GM19238 (cell line): ENCODE results near the gene STK10.

Experiments used
- DNase-seq: peaks from one replicate; pipeline ENCODE4 v3.0.0; 2011; ENCODE audit warnings: low spot score; ENCODE audit not compliant: insufficient read length

The STK10 gene

DNA sequence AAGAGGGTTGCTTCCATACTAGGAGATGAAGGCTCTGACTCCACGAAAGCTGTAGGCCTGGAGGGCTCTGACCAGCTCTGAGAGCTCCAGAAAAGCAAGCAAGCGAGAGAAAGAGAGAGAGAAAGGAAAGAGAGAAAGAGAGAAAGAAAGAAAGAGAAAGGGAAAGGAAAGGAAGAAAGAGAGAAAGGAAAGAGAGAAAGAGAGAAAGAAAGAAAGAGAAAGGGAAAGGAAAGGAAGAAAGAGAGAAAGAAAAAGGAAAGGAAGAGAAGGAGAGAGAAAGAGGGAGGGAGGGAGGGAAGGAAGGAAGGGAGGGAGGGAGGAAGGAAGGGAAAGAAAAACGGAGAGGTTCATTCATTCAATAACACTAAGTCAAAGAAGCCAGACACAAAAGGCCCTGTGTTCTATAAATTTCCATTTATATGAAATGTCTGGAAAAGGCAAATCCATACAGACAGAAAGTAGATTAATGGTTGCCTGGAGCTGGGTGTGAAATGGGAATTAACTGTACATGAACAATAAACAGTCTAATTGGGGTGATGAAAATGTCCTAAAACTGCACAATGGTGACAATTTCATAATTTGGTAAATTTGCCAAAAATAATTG, 1.8 kb upstream of the STK10 start:
- DNase-seq = no peak

DNA sequence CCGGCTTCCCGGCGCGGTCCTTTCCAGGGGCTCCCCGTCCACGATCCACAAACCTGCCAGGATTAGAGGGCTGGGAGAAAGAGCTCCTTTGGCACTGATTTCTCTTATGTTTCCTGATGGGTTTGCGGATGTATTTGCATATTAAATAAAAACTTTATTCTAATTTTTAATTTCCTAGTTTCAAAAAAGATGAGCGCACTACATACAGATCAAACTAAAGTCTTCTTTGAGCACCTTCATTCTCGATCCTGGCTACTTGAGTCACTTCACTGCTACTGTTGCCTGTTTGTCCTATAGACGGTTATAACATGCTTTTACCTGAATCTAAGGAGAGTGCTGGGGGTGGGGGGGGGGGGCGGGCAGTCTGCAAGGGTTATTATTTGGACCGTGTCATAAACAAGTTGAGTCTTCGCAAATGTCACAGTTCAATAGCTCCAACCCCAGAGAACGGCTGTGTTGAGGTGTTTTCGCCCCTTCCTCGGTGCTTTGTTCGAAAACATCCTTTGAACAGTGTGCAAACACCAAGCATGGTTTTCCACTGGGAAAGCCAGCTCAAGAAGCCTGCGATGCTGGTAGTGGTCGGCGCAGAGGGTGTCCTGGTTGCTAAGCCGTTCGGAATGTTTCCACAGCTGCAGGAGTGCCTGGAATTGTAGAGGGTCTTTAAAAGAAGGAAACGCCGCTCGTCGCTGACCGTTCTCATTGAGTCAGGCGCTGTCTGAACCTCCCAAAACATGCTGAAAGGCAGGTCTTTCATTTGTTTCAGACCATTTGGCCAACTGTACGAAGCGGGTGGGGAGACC, 1.1 kb upstream of the STK10 start:
- no peak for DNase-seq

DNA sequence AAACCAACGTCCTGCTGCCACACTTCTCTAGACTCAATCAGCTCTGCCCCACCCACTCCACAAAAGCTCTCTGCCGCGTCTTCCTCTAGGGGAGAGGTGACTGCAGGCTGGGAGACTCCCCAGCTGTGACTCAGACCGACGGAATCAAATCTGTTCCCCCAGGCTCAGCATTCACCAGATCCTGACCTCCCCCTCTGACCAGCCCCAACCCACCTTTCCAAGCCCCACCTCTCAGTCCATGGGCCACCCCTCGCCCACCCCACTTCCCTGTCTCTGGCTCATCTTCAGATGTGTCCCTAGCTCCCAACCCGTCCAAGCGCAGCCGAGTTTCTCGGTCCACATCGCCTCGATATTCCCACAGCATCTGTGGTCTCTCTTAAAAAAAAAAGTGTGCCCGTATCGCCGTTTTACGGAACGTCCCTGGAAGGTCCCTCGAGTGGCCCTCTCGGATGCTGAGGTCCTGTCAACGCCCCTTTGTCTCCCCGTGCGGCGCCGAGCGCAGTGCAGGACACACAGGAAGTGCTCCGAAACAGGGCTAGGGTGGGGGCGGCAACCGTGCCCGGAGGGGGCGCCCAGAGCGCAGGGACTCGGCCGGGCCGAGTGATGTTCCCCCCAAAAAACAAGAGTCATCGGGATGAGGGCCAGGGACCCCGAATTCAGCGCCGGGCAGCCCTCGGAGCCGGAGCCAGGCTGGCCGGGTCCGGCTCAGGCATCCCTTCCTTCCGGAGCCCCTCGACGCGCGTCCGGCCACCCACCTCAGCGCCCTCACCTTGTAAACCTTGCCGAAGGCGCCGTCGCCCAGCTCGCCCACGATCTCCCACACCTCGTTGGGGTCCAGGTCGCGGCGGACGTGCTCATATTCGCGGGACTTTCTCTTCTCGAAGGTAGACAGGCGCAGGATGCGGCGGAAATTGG, 649 bp downstream of the STK10 start:
- DNase-seq = no peak

DNA sequence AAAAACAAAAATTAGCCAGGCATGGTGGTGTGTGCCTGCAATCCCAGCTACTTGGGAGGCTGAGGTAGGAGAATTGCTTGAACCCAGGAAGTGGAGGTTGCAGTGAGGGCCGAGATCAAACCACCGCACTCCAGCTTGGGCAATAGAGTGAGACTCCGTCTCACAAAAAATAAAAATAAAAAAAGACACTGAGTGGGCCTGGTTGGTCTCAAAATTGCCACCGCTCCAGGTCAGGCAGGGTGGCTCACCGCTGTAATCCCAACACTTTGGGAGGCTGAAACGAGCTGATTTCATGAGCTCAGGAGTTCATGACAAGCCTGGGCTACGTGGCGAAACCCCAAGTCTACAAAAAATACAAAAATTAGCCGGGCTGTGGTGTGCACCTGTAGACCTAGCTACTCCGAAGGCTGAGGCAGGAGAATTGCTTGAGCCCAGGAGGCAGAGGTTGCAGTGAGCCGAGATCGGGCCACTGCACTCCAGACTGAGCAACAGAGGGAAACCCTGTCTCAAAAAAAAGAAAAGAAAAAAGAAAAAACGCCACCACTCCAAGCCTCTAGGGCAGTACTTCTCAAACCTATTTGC, 1.8 kb downstream of the STK10 start:
- no peak for DNase-seq

DNA sequence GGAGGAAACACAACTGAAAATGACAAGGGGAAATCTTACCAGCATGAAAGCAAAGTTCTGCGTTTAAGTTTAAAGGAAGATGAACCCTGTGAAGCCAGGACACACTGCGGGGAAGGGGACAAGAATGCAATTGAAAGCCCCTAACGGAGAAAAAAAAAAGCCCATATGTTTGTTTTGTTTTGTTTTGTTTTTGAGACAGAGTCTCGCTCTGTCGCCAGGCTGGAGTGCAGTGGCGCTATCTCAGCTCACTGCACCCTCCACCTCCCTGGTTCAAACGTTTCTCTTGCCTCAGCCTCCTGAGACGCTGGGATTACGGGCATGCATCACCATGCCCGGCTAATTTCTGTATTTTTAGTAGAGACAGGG, 2.9 kb downstream of the STK10 start:
- DNase-seq = no peak

DNA sequence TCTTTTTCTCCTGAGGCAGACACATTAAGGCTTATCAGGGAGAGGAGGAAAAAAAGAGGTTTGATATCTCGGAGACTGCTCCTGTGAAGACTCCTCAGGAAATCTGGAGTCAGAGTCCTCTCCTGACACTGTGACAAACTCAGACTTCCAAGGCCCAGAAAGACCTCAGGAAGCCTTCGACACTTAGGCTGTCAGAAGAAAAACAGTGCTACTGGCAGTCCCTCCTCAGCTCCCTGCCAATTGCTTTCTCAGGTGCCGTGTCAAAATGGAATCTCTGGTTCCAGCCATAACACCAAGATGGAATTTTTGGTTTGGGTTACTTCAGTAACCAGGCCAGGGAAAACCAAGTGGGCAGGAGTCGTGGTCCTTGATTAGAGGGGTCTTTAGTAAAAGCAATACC, 4.1 kb downstream of the STK10 start:
- no peak for DNase-seq

DNA sequence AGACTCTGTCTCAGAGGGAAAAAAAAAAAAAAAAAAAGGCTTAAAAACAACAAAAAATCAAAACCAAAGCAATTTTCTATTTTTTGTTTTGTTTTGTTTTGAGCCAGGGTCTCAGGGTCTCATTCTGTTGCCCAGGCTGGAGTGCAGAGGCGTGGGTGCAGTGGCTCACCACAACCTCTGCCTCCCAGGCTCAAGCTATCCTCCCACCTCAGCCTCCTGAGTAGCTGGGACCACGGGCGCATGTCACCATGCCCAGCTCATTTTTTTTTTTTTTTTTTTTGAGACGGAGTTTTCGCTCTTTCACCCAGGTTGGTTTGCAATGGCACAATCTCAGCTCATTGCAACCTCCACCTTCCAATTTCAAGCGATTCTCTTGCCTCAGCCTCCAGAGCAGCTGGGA, 5.7 kb downstream of the STK10 start:
- no peak for DNase-seq

DNA sequence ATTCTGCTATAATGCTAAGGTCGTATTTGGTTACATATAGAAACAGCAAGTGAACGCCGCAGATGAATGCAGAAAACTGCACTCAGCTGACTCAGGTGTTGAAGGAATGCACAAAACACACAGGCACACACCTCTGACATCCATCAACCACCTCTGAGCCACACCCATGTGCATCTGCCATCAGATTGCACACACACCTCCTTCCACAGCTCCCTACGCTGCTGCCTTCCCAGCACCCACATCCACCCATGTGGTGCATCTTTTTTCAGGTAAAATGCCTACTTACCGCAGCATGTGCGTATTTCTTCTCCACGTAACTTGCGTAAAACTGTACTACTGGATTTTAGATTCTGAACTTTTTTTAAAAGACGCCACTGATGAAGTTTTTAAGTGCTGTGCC, 7.1 kb downstream of the STK10 start:
- no peak for DNase-seq

DNA sequence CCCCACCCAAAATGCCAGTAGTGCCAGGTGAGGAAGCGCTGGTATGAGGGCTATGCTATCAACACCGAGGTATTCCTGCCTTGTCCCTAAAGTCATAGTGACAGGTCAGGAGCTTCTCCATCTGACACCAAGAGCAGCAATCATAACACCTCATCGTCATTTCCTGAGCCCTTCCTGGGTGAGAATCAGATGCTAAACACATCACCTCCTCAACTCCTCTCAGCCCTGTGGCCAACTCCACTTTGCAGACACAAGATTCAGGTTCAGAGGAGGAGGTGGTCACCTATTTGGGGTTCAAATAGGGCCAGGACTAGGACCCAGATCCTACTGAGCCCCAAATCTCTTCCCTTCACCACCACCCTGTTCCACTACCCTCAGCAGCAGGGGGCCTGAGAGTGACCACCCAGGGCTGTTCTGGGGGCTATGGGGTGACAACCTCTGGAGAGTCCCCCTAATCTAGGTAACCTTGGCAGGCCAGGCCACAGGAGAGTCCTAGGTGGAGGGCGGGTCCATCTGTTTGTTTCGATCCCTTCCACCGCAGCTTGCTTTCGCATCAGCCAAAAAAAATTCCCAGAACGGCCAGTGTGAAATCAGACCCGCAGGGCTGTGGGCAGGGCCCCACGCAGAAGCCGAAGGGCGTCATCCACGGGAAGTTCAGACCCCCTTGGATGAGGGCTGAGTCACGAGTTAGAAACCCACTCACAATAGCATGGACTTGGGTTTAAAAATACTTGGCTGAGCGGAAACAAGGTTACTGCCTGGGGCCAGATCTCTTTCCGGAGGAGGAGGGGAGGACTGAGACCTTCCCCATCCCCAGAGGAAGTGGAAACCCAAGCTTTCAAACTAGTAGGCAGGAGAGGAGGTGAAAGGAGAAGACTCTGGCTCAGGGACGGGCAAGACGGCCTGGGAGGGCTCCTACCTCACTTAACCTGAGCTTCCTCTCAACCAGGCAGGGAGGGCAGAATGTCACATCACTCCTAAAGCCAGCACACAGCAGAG, 8.7 kb downstream of the STK10 start:
- DNase-seq = peak; percentile 63

DNA sequence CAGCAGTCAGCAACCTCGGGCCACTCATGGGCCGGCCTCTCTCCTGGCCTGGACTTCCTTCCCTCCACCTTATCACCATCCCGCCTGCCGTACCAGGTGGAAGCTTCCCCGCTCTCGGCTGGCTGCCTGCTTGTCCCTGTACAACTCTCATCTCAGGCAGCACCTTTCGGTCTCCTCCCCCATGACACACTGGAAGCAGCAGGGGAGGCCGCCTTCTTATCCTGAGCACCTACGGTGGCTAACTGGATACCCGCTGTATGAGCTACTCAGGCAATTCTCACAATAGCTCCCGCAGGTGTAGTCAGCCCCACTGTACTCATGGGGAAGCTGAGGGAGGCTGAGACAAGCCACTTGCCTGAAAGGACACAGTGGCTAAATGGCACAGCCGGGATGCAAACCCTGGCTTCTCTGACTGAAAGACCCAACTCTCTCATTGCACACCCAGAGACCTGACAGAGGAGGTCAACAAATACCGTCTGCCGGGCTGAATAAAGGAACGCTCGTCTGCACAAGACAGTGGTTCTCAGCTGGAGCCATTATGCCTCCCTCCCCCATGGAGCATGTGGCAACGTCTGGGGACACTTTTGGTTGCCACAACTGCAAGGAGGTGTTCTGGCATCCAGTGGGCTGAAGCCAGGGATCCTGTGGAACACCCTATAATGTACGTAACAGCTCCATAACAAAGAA, 9.6 kb downstream of the STK10 start:
- no peak for DNase-seq

DNA sequence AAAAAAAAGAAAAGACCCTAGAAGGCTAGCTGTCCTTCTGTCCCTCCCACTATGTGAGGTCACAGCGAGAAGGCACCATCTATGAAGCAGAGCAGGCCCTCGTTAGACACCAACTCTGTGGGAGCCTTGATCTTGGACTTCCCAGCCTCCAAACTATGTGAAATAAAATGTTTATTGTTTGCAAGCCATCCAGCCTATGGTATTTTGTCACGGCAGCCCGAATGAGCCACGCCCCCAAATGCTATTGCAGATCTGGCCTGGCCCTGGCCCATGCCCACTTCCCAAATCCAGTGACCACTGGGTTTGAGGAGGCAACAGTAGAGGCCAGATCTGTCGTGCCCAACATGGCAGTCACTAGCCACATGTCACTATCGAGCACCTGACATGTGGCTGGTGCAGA, 10.8 kb downstream of the STK10 start:
- DNase-seq = no peak

DNA sequence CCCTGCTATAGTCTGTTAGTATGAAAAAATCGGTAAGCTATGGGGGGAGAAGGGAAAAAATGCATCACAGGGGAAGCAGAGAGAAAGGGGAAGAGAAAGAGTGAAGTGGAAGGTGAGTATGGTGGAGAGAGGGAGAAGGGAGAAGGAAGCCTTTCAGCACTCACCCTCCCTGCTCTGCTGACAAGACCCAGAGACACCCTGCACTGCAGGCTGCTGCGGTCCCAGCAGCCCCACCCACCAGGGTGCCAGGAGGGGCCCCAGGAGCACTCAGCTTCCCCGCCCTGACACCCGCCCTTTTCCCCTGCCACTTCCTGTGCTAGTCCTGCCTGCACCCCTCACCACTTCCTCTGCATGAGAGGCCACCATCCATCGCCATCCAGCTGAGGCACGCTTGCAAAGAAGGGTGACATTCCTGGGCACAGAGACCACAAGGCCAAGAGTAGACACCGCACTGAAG, 12.7 kb downstream of the STK10 start:
- peak; percentile 74 for DNase-seq

DNA sequence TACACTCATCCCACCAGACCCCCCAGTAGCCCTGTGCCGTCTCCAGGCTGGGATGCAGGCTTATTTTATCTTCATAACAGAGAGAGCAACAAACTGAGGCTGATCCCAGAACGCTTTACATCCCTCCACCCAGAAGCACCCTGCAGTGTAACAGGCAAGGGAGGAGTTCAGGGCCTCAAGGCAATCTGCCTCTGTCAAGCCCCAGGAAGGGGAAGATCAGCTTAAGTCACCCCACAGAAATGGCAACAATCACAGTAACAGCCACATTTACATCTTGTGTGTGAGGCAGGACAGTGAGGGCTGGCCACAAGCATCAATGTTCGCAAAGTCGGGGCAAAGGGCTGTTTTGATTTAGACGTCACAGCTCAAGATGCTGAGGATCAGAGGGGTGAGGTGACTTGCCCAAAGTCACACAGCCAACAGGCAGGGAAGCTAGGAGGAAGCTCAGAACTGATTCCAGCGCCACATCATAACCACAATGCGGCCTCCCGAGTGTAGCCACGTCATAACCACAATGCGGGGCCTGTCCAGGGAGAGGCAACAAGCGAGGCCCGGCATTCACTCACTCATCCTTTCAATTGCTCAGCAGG, 14.4 kb downstream of the STK10 start:
- no peak for DNase-seq

DNA sequence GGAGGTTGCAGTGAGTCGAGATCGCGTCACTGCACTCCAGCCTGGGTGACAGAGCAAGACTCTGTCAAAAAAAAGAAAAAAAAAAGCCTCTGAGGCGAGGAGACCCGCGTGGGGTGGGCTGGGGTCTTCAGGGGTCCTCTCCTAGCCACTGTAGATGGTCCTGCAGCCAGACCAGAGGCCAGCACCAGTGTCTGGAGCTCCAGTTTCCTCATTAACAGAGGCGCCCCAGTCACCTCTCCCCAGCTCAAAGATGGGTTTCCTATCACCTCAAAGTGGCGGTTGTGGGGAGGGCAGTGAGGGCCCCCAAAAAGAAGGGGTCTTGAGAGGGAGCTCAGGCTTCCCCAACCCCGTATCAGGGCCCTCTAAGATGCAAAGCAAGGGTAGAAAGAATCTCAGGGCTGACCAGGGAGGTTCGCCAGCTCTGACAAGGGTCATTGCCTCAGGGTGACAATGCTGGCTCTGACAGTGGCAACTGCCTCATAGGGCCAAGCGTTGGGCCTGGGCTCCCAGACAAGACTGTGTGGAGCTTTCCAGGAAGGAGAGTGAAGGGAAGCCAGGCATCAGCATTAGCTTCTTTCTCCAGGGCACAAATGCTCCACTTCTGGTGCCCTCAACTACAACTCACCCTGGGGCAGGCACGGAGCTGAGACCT, 15.0 kb downstream of the STK10 start:
- DNase-seq = no peak

DNA sequence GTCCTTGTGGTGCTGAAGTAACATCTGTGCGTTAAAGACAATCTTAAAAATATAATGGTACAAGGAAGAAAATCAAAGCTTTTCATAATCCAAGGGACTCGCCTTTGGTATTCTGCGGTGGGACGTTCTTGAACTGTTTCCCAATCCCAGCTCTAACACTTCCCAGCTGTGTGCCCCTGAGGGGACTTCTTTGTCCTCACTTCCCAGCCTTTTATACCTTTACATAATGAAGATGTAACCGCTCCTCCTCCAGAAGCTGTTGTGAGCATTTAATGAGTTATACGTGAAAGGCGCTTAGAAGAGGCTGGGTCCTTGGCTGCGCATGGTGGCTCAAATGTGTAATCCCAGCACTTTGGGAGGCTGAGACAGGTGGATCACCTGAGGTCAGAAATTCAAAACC, 16.9 kb downstream of the STK10 start:
- no peak for DNase-seq

DNA sequence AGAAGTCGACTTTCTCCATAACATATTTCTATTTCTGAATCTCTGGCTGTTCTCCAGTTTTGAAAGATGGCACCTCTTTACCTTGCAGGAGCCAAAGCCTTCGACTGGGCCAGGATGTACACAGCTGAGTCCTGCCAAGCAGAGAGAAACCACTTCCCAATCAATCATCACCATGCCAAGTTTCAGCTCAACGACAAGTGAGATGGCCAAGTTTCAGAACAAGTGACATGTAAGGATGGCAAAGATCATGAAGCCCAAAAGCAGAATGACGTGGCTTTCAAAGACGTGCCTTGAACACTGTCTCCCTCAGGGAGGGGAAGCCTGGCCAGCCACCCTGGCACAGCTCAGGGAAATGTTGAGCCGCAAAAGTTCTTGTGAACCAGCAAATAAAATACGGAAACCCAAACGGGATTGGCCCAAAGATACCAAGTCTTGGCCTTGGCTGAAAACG, 17.7 kb downstream of the STK10 start:
- DNase-seq = no peak

DNA sequence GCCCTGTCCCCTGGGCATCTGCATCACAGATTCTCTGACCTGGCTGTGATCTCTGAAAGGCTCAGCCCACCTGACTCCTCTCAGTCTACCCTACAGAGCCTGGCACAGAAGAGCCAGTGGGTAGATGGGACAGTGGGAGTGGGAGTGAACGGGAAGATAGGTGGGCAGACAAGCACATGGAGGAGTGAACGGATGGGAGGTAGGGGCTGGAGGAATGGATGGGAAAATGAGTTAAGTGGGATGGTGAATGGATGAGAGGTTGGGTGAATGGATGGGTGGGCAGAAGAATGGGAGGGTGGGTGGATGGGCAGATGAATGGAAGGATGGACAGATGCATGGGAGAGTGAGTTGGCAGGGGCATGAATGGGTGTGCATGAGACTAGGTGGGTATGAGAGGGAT, 18.8 kb downstream of the STK10 start:
- DNase-seq = no peak

DNA sequence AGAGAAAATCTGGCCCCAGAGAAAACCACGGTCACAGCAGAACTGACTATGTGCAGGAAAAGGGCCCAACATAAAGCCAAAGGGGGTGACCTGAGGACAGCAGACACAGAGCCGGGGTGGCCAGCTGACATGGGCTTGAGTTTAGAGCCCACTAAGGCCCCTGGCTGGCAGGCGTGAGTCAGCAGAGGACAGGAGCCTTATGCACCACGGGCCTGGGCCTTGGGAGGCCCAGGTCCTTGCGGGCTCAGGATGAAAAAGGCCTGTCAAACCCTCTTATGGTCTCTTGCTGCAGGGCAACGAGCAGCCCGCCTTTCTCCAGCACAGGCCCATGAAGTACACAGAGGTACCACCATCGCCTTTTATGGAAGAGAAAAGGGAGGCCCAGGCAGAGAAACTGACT, 19.7 kb downstream of the STK10 start:
- DNase-seq = no peak

DNA sequence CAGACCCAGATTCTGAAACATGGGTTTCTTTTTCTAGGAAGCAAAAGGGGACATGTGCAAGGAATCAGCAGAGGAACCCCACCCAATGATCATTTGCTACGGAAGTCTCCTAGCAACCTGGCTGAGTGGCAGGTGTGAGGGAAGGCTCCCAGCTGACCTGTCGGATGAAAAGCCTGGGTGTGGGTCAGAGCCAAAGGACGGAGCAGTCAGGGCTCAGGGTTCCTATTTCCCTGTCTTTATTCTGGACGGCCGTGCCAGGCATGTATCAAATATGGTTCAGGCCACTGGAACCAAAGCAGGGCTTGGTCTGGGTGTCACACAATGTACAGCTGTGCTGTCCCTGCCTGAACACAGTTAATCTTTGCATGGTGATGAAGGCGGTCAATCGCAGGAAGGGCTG, 20.1 kb downstream of the STK10 start:
- DNase-seq = no peak
